ENCODE data around the gene DNTT.
A peak's percentile ranks its signal among the peaks of the same experiment; 100 is the strongest.

Gene DNTT

DNA sequence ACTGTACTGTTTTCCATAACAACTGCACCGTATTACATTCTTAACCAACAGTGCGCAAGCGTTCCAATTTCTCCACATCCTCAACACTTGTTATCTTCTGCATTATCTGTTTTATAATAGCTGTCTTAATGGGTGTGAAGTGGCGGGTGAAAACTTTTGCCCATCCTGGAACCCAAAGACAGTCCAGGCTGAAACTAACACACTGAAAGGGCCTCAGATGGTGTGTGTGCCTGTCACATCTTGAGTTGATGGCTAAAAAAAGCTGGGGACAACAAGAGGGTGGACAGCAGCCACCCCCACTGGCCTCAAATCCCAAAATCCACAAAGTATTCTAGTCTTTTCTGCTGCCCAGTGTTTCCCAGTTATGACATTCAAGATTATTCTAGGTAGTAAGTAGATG lies 35.1 kb downstream of the DNTT start:
- no peak overlapping the region for H3K27ac ChIP-seq
- TF ChIP-seq ZFX (IDR thresholded peaks at IDR 0.05): no peak
- TF ChIP-seq, protein P1, sequence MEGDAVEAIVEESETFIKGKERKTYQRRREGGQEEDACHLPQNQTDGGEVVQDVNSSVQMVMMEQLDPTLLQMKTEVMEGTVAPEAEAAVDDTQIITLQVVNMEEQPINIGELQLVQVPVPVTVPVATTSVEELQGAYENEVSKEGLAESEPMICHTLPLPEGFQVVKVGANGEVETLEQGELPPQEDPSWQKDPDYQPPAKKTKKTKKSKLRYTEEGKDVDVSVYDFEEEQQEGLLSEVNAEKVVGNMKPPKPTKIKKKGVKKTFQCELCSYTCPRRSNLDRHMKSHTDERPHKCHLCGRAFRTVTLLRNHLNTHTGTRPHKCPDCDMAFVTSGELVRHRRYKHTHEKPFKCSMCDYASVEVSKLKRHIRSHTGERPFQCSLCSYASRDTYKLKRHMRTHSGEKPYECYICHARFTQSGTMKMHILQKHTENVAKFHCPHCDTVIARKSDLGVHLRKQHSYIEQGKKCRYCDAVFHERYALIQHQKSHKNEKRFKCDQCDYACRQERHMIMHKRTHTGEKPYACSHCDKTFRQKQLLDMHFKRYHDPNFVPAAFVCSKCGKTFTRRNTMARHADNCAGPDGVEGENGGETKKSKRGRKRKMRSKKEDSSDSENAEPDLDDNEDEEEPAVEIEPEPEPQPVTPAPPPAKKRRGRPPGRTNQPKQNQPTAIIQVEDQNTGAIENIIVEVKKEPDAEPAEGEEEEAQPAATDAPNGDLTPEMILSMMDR (conservative IDR thresholded peaks at IDR 0.05): no peak

DNA sequence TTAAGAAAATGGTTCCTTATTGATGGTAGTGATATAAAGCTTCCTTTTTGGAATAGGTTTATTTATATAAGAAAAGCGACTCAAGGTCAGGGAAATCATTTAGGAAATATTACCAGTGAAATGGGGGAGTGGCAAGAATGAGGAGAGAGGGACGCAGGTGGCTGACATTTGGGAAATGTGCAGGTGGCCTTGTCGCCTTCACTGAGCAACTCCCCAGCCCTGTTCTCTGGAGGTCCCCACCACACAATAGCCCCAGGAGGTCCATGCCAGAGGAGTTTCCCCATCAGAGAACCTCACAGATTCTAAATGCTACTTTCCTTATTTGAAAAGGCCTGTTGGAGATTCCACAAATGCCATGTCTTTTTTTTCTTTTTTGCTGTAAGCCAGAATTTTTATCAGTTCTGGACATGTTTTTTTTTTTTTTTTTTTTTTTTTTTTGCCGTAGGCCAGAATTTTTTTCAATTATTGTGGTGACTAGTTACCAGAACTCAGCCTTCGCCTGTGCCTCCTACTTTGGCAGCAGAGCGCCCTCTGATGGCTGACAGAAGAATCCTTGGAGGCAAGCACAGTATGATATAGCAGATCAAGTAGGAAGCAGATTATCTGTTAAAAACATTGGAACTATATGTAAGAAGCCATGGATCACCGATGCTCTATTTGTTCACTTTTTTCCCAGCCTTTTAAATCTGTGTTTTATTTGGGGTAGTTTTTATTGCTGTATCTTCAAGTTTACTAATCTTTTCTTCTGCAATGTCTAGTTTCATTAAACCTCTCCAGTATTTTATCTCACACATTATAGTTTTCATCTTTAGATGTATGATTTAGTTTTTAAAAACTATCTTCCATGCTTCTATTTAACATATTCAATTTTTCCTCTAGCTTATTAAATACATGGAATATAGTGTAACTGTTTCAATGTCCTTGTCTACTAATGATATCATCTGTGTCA lies 36.0 kb downstream of the DNTT start:
- H3K27ac ChIP-seq: no peak overlapping the region
- TF ChIP-seq ZFX (IDR thresholded peaks at IDR 0.05): no peak
- TF ChIP-seq, protein P1 (conservative IDR thresholded peaks at IDR 0.05): peak; percentile 91

DNA sequence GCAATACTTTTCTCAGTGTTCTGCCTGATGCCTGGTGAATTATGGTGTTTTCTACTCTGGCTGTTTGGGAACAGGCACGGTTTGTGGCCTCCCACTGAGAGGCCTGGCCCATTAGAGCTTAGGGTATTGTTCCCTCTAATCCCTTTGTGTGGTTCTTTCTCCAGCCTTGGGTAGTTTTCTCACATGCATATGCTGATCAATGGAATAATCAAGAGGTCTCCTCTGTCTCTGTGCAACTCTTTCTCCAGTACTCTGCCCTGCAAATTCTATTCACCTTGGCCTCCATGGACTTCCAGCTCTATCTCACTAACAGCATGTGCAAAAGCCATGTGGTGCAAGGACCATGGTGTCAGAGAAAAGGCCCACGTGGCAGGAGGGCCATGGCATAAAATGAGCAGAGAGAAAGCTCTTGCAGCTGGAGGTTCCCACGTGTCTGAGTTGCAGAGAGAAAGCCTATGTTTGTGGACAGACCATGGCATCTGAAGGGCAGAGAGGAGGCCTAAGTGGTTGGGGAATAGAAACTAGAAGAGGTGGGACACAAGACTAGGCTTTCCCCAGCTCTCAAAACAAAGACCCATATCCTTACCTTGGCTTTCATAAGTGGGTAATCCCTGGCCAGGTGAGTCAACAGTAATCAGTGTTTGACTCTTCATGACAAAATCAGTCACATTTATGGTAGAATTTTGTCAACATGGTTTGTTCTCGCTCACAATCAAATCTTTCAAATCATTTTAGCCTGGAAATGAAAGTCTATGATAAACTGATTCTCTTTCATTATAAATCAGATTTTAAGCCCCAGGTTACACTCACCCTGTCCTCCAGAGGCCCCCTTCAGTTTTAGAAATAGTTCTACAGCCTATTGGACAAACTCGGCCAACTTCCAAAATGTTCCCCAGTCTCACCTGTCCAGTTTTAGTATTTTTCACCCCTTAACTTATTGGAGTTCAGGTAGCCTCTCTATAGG lies 37.3 kb downstream of the DNTT start:
- TF ChIP-seq, protein P1 (conservative IDR thresholded peaks at IDR 0.05): no peak
- TF ChIP-seq ZFX (IDR thresholded peaks at IDR 0.05): no peak
- H3K27ac ChIP-seq: no peak overlapping the region

DNA sequence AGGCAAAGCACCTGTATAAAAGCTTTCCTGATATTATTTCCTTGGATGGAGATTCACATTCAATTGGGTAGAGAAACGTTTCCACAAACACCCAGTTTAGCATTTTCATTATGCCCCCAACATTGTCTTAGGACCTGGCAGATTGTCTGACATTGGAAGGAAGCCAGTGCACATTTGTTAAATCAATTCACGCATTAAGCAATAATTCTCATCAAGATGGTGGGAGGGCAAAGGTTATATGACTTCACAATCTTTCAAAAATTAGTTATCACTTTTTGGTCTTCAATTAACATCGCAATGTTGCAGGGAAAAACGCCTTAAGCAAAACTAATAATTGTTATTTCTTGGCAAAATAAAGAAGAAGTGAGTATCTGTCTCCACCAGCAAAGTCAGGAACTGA lies 38.2 kb downstream of the DNTT start:
- H3K27ac ChIP-seq: no peak overlapping the region
- TF ChIP-seq, protein P1 (conservative IDR thresholded peaks at IDR 0.05): no peak
- TF ChIP-seq ZFX (IDR thresholded peaks at IDR 0.05): no peak

DNA sequence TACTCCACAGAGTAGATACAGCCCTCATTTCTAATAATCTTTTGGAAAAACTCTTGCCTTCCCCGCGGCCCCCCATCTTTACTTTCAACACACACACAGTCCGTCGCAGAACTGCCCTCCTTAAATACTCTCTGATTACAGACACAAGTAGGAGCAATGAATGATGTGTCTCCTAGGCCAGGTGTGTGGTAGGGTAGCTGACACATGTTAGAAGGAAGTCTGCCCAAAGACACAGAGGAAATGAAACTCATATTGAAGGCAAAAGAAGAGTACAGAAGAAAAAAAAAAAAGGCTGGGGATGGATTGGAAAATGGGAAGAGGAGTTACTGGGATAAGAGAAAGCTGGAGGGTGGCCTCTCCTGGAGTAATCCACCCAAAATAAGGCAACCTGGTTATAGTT lies 39.9 kb downstream of the DNTT start:
- no peak overlapping the region for H3K27ac ChIP-seq
- TF ChIP-seq, protein P1 (conservative IDR thresholded peaks at IDR 0.05): no peak
- no peak for TF ChIP-seq ZFX (IDR thresholded peaks at IDR 0.05)

DNA sequence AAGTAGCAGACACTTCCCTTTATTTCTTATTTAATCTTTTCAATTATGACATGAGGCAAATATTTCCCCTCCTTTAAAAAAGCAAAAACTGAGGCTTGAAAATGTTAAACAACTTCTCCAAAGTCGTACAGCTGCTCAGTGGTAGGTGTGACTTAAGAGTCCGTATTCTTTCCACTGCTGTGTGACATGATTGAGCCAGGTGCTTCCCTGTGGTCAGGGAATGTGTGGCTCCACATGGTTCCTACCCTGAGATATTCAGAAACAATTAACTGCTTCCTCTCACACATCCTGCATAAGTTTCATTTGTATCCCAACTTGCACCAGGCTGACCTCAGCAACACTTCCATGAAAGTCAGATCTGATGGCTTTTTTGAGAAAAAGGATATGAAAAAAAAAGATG lies 41.0 kb downstream of the DNTT start:
- H3K27ac ChIP-seq: no peak overlapping the region
- no peak for TF ChIP-seq ZFX (IDR thresholded peaks at IDR 0.05)
- TF ChIP-seq, protein P1 (conservative IDR thresholded peaks at IDR 0.05): no peak

Measured in C4-2B (cell line).